Measurements from ENCODE around the gene CKM. TPM values are rescaled to one million over a fixed set of nuclear protein-coding genes. Genes with fewer than 3 reads are reported as not detected.

The CKM gene
- total RNA-seq (2014; rRNA removed; shearing (Covaris generic)) = not detected in 2 replicates

- DNase-seq (ENCODE audit: low read depth in 1 of 2, low spot score in 2 of 2) = no peak
- H3K27me3 ChIP-seq (replicated peaks) = no peaks in the 10 kb centered on the region
- no peak within 1 kb of the TSS for H3K4me3 ChIP-seq
- H3K27ac ChIP-seq = no peak within 1 kb of the TSS
- H3K4me1 ChIP-seq (replicated peaks) = peaks cover 9% of the 10 kb centered on the region
- no peaks in the 10 kb centered on the region for H3K9me3 ChIP-seq (replicated peaks)
- H3K36me3 ChIP-seq = no peaks in the 10 kb centered on the region
Measured at GRCh38 chr19:45322744-45323281, at the start of gene CKM. TSS of gene CKM (minus strand) at chr19:45322875. CDS start at chr19:45319713, 3,162 bp downstream.

GRCh38 chr19:45370410-45371204 is 47.9 kb upstream of the CKM start, which contains the start of gene ERCC2:
TSS of gene ERCC2 (minus strand) at chr19:45370573. CDS start at chr19:45370540, 33 bp downstream.
- Histone ChIP-seq H3K9me3 (replicated peaks) (no peaks in the 10 kb centered on the region), H3K27me3 (replicated peaks) (no peaks in the 10 kb centered on the region), H3K27ac (peak within 1 kb of the TSS; percentile 52), H3K4me1 (replicated peaks) (peaks cover 25% of the 10 kb centered on the region), H3K4me3 (peak within 1 kb of the TSS; percentile 74), H3K36me3 (peaks cover 42% of the 10 kb centered on the region)
- DNase-seq (ENCODE audit: low read depth in 1 of 2, low spot score in 2 of 2) = peak; percentile 96 to 99

- DNase-seq (ENCODE audit: low read depth in 1 of 2, low spot score in 2 of 2) = no peak
- Histone ChIP-seq H3K4me1 (replicated peaks) (peaks cover 18% of the 10 kb centered on the region), H3K4me3 (no peak overlapping the region), H3K9me3 (replicated peaks) (no peaks in the 10 kb centered on the region), H3K27ac (no peak overlapping the region), H3K36me3 (peaks cover 60% of the 10 kb centered on the region), H3K27me3 (replicated peaks) (no peaks in the 10 kb centered on the region)
Measured at GRCh38 chr19:45368737-45369340, 46.2 kb upstream of the CKM start.

GRCh38 chr19:45368127-45368526 is 45.5 kb upstream of the CKM start:
- Histone ChIP-seq H3K4me1 (replicated peaks) (peaks cover 18% of the 10 kb centered on the region), H3K9me3 (replicated peaks) (no peaks in the 10 kb centered on the region), H3K27ac (no peak overlapping the region), H3K27me3 (replicated peaks) (no peaks in the 10 kb centered on the region), H3K4me3 (no peak overlapping the region), H3K36me3 (peaks cover 67% of the 10 kb centered on the region)
- no peak for DNase-seq (ENCODE audit: low read depth in 1 of 2, low spot score in 2 of 2)

- no peak overlapping the region for H3K4me3 ChIP-seq
- DNase-seq (ENCODE audit: low read depth in 1 of 2, low spot score in 2 of 2) = no peak
- peaks cover 90% of the 10 kb centered on the region for H3K36me3 ChIP-seq
- H3K27ac ChIP-seq = no peak overlapping the region
- H3K9me3 ChIP-seq (replicated peaks) = no peaks in the 10 kb centered on the region
- H3K27me3 ChIP-seq (replicated peaks) = no peaks in the 10 kb centered on the region
- peaks cover 11% of the 10 kb centered on the region for H3K4me1 ChIP-seq (replicated peaks)
Measured at GRCh38 chr19:45364696-45365095, 42.0 kb upstream of the CKM start.

- H3K4me1 ChIP-seq (replicated peaks) = peaks cover 4% of the 10 kb centered on the region
- no peak overlapping the region for H3K4me3 ChIP-seq
- H3K36me3 ChIP-seq = peaks cover 91% of the 10 kb centered on the region
- no peak overlapping the region for H3K27ac ChIP-seq
- H3K9me3 ChIP-seq (replicated peaks) = no peaks in the 10 kb centered on the region
- no peak for DNase-seq (ENCODE audit: low read depth in 1 of 2, low spot score in 2 of 2)
- no peaks in the 10 kb centered on the region for H3K27me3 ChIP-seq (replicated peaks)
Measured at GRCh38 chr19:45363861-45364459, 41.3 kb upstream of the CKM start.

GRCh38 chr19:45362291-45362690 is 39.6 kb upstream of the CKM start:
- H3K27ac ChIP-seq = no peak overlapping the region
- H3K36me3 ChIP-seq = peaks cover 93% of the 10 kb centered on the region
- DNase-seq (ENCODE audit: low read depth in 1 of 2, low spot score in 2 of 2) = no peak
- no peaks in the 10 kb centered on the region for H3K9me3 ChIP-seq (replicated peaks)
- no peaks in the 10 kb centered on the region for H3K4me1 ChIP-seq (replicated peaks)
- no peaks in the 10 kb centered on the region for H3K27me3 ChIP-seq (replicated peaks)
- no peak overlapping the region for H3K4me3 ChIP-seq

GRCh38 chr19:45361608-45362007 is 38.9 kb upstream of the CKM start:
- Histone ChIP-seq H3K4me1 (replicated peaks) (no peaks in the 10 kb centered on the region), H3K4me3 (no peak overlapping the region), H3K36me3 (peaks cover 93% of the 10 kb centered on the region)

GRCh38 chr19:45358213-45358792 is 35.6 kb upstream of the CKM start:
- H3K4me1 ChIP-seq (replicated peaks) = no peaks in the 10 kb centered on the region

More at GRCh38 chr19:45361608-45362007, 38.9 kb upstream of the CKM start:
- Histone ChIP-seq H3K27me3 (replicated peaks) (no peaks in the 10 kb centered on the region), H3K9me3 (replicated peaks) (no peaks in the 10 kb centered on the region), H3K27ac (no peak overlapping the region)
- DNase-seq (ENCODE audit: low read depth in 1 of 2, low spot score in 2 of 2) = no peak

GRCh38 chr19:45357445-45357783 is 34.7 kb upstream of the CKM start:
- Histone ChIP-seq H3K4me1 (replicated peaks) (no peaks in the 10 kb centered on the region), H3K27ac (no peak overlapping the region), H3K27me3 (replicated peaks) (no peaks in the 10 kb centered on the region), H3K4me3 (no peak overlapping the region), H3K9me3 (replicated peaks) (no peaks in the 10 kb centered on the region), H3K36me3 (peaks cover 93% of the 10 kb centered on the region)
- no peak for DNase-seq (ENCODE audit: low read depth in 1 of 2, low spot score in 2 of 2)

More at GRCh38 chr19:45358213-45358792, 35.6 kb upstream of the CKM start:
- H3K27me3 ChIP-seq (replicated peaks) = no peaks in the 10 kb centered on the region
- H3K36me3 ChIP-seq = peaks cover 93% of the 10 kb centered on the region
- no peak for DNase-seq (ENCODE audit: low read depth in 1 of 2, low spot score in 2 of 2)
- no peaks in the 10 kb centered on the region for H3K9me3 ChIP-seq (replicated peaks)
- H3K27ac ChIP-seq = no peak overlapping the region
- H3K4me3 ChIP-seq = no peak overlapping the region

- H3K4me1 ChIP-seq (replicated peaks) = no peaks in the 10 kb centered on the region
- DNase-seq (ENCODE audit: low read depth in 1 of 2, low spot score in 2 of 2) = peak in 1 of 2 experiments; percentile 41
- no peak overlapping the region for H3K4me3 ChIP-seq
- no peaks in the 10 kb centered on the region for H3K9me3 ChIP-seq (replicated peaks)
- H3K27me3 ChIP-seq (replicated peaks) = no peaks in the 10 kb centered on the region
- peaks cover 93% of the 10 kb centered on the region for H3K36me3 ChIP-seq
- H3K27ac ChIP-seq = no peak overlapping the region
Measured at GRCh38 chr19:45356760-45357444, 34.2 kb upstream of the CKM start.

- Histone ChIP-seq H3K9me3 (replicated peaks) (no peaks in the 10 kb centered on the region), H3K27ac (no peak overlapping the region), H3K4me3 (no peak overlapping the region), H3K36me3 (peaks cover 93% of the 10 kb centered on the region), H3K27me3 (replicated peaks) (no peaks in the 10 kb centered on the region), H3K4me1 (replicated peaks) (no peaks in the 10 kb centered on the region)
- no peak for DNase-seq (ENCODE audit: low read depth in 1 of 2, low spot score in 2 of 2)
Measured at GRCh38 chr19:45355910-45356309, 33.2 kb upstream of the CKM start.

- Histone ChIP-seq H3K4me3 (no peak overlapping the region), H3K4me1 (replicated peaks) (no peaks in the 10 kb centered on the region), H3K9me3 (replicated peaks) (no peaks in the 10 kb centered on the region), H3K27me3 (replicated peaks) (no peaks in the 10 kb centered on the region), H3K27ac (no peak overlapping the region), H3K36me3 (peaks cover 93% of the 10 kb centered on the region)
- DNase-seq (ENCODE audit: low read depth in 1 of 2, low spot score in 2 of 2) = no peak
Measured at GRCh38 chr19:45355402-45355801, 32.7 kb upstream of the CKM start.

All from SJSA1 (cell line).